K562 (cell line): Measurements from ENCODE around the gene BAG5. TPM values are rescaled to one million over a fixed set of nuclear protein-coding genes. Genes with fewer than 3 reads are reported as not detected.

Experiments
- ARID4B ChIP-seq: sonication (generic); formaldehyde crosslinking; IDR thresholded peaks from 2 replicates; pipeline ENCODE4 v1.8.0; 2022; ENCODE audit warnings: mild to moderate bottlenecking, missing genetic modification reagents
- ATF1 ChIP-seq, 2 experiments: fragments of 450-650 bp in 1 of 2; IDR thresholded peaks; 2 replicates each; pipeline ENCODE4 v1.6.1; 2016; ENCODE audit warnings: missing compliant biosample characterization in 1 of 2, missing genetic modification characterization in 1 of 2
- ETV6 ChIP-seq, 3 experiments: fragments of 150-350 bp in 1 of 3; sonication (generic) in 1 of 3; formaldehyde crosslinking in 1 of 3; IDR thresholded peaks; 2 replicates each; pipeline versions ENCODE4 v1.6.1 to v1.8.0; 2014 to 2022; ENCODE audit warnings: borderline replicate concordance in 2 of 3, low read depth in 2 of 3, antibody characterized with exemption in 1 of 3, low read length in 1 of 3, mild to moderate bottlenecking in 1 of 3, missing genetic modification reagents in 1 of 3
- NCOA1 ChIP-seq: fragments of 450-650 bp; IDR thresholded peaks from 2 replicates; pipeline ENCODE4 v1.6.1; 2016; ENCODE audit warnings: low read depth
- NKRF ChIP-seq: fragments of 450-650 bp; IDR thresholded peaks from 2 replicates; pipeline ENCODE4 v1.6.1; 2016; ENCODE audit warnings: borderline replicate concordance
- ZNF24 ChIP-seq: fragments of 450-650 bp; IDR thresholded peaks from 2 replicates; pipeline ENCODE4 v1.6.1; 2016
- polyA plus RNA-seq, 8 experiments: library from polyadenylated mRNA; depleted of rRNA in 4 of 8; stranded (reverse) in 5 of 8; unstranded in 3 of 8; fragments of >200 nt; fragmentation: Nextera tagmentation in 2 of 8; fragmentation: Illumina TruSeq in 1 of 8; extraction: Ambion mirVana in 2 of 8; extraction: Trizol in 1 of 8; gene quantifications; 2 replicates each; pipeline versions ENCODE4 v1.2.1 to v1.2.3, GENCODE V29; 2011 to 2014; ENCODE audit warnings: inconsistent platforms in 1 of 8, missing spikeins in 1 of 8
- total RNA-seq, 7 experiments: library from RNA; depleted of rRNA in 6 of 7; stranded (reverse); fragments of >200 nt in 6 of 7; fragmentation: Illumina TruSeq in 2 of 7; extraction: Trizol in 2 of 7; gene quantifications; 2 replicates each; pipeline versions ENCODE4 v1.2.1 to v1.2.3, GENCODE V29; 2011 to 2021; ENCODE audit warnings: low replicate concordance in 1 of 7

Gene BAG5
- total and polyA plus RNA-seq, 9 of the 15 experiments (the other 6 are each of a cell fraction or from before 2014, with no cell fraction given), result 7.9 to 21.4 (median 13.2) TPM

- peak; percentile 12; the same call in 1 of the 2 replicates for TF ChIP-seq ARID4B (CRISPR knock-in tag)
- TF ChIP-seq NCOA1, result no peak
- no peak for TF ChIP-seq ATF1 (CRISPR knock-in tag; IDR thresholded peaks at IDR 0.05)
- TF ChIP-seq ATF1 (tag; IDR thresholded peaks at IDR 0.05), result peak; percentile 57; the same call in 1 of the 2 replicates
- peak; percentile 8; the same call in 1 of the 2 replicates for TF ChIP-seq NKRF
- TF ChIP-seq ETV6 (IDR thresholded peaks at IDR 0.05; ENCODE audit: borderline replicate concordance in 1 of 2, low read depth in 2 of 2, low read length in 1 of 2), result no peak
- no peak for TF ChIP-seq ETV6 (CRISPR knock-in tag; IDR thresholded peaks at IDR 0.05; ENCODE audit: borderline replicate concordance)
- no peak for TF ChIP-seq ZNF24
These were observed 32.8 kb downstream of the BAG5 start (continued) for GRCh38 chr14:103529383-103530365.
